ENCODE results near the gene RARRES1. TPM values are rescaled to one million over a fixed set of nuclear protein-coding genes. Genes with fewer than 3 reads are reported as not detected.

The RARRES1 gene
- total RNA-seq, 6 experiments from 2014 or later, result 1.8 to 9.2 (median 7.0) TPM

- TF ChIP-seq CTCF (IDR thresholded peaks at IDR 0.05), result no peak
- no peak for TF ChIP-seq POLR2A (IDR thresholded peaks at IDR 0.05)
- Histone ChIP-seq H3K4me3 (no peak overlapping the region), H3K9me3 (no peaks in the 10 kb centered on the region), H3K36me3 (no peaks in the 10 kb centered on the region), H3K27ac (no peak overlapping the region), H3K4me1 (no peaks in the 10 kb centered on the region), H3K27me3 (no peaks in the 10 kb centered on the region)
- DNase-seq, result no peak
- intact Hi-C loops (cut with DNase I), result loop anchor here in 1 of 2 donors (10.0 kb wide), 1 partner anchor 46 kb away; no protein-coding TSS in a partner anchor
- ATAC-seq, result no peak
- WGBS (ENCODE audit: insufficient coverage, low coverage, low lambda C conversion rate, missing lambda C conversion rate), result 80% methylated on average over 2 of the region's 4 CpGs
Observed at GRCh38 chr3:158739078-158739477, 6.8 kb upstream of the RARRES1 start.

- H3K9me3 ChIP-seq, result no peaks in the 10 kb centered on the region
Observed at GRCh38 chr3:158738653-158739052, 6.4 kb upstream of the RARRES1 start.

GRCh38 chr3:158737976-158738615 is 5.8 kb upstream of the RARRES1 start:
- ATAC-seq, result no peak
- intact Hi-C loops (cut with DNase I), result loop anchor here in 1 of 2 donors (10.0 kb wide), 1 partner anchor 47 kb away; no protein-coding TSS in a partner anchor
- no peak overlapping the region for H3K4me3 ChIP-seq
- 90% methylated on average over 3 of the region's 9 CpGs for WGBS (ENCODE audit: insufficient coverage, low coverage, low lambda C conversion rate, missing lambda C conversion rate)
- H3K9me3 ChIP-seq, result no peaks in the 10 kb centered on the region
- TF ChIP-seq POLR2A (IDR thresholded peaks at IDR 0.05), result no peak
- TF ChIP-seq CTCF (IDR thresholded peaks at IDR 0.05), result no peak
- no peaks in the 10 kb centered on the region for H3K27me3 ChIP-seq
- H3K27ac ChIP-seq, result no peak overlapping the region
- H3K4me1 ChIP-seq, result no peaks in the 10 kb centered on the region
- H3K36me3 ChIP-seq, result no peaks in the 10 kb centered on the region
- no peak for DNase-seq

More at GRCh38 chr3:158738653-158739052, 6.4 kb upstream of the RARRES1 start:
- Histone ChIP-seq H3K27ac (no peak overlapping the region), H3K36me3 (no peaks in the 10 kb centered on the region), H3K27me3 (no peaks in the 10 kb centered on the region), H3K4me1 (no peaks in the 10 kb centered on the region), H3K4me3 (no peak overlapping the region)
- TF ChIP-seq CTCF (IDR thresholded peaks at IDR 0.05), result no peak
- no peak for TF ChIP-seq POLR2A (IDR thresholded peaks at IDR 0.05)
- intact Hi-C loops (cut with DNase I), result loop anchor here in 1 of 2 donors (10.0 kb wide), 1 partner anchor 46 kb away; no protein-coding TSS in a partner anchor
- no peak for DNase-seq
- ATAC-seq, result no peak
- 80% methylated on average over 4 of the region's 6 CpGs for WGBS (ENCODE audit: insufficient coverage, low coverage, low lambda C conversion rate, missing lambda C conversion rate)

- no peak for TF ChIP-seq POLR2A (IDR thresholded peaks at IDR 0.05)
- no peak for TF ChIP-seq CTCF (IDR thresholded peaks at IDR 0.05)
- whole genome bisulfite sequencing (ENCODE audit: insufficient coverage, low coverage, low lambda C conversion rate, missing lambda C conversion rate), result 63% methylated on average over 2 of the region's 2 CpGs
- Histone ChIP-seq H3K9me3 (no peaks in the 10 kb centered on the region), H3K36me3 (no peaks in the 10 kb centered on the region), H3K4me3 (no peak overlapping the region), H3K4me1 (no peaks in the 10 kb centered on the region), H3K27me3 (no peaks in the 10 kb centered on the region), H3K27ac (no peak overlapping the region)
- no peak for ATAC-seq
- no peak for DNase-seq
- intact Hi-C loops (cut with DNase I), result loop anchor here in 1 of 2 donors (10.0 kb wide), 1 partner anchor 47 kb away; no protein-coding TSS in a partner anchor
Observed at GRCh38 chr3:158737410-158737809, 5.2 kb upstream of the RARRES1 start.
